Measurements from ENCODE around the gene PIGBOS1.
"Not testable (repeated sequence)": the region's sequence is repeated elsewhere in the genome, so short reads cannot be mapped to it uniquely, and the experiment has no call there.

PIGBOS1 gene

GRCh38 chr15:55319537-55320237 is 764 bp upstream of the PIGBOS1 start:
- Histone ChIP-seq H3K36me3 (ENCODE audit: control insufficient read depth, insufficient read depth, low read length) (no peaks in the 10 kb centered on the region), H3K27ac (ENCODE audit: insufficient read depth, low read length, poor library complexity, severe bottlenecking) (peak overlapping the region; percentile 98), H3K4me3 (ENCODE audit: insufficient read depth, low read depth, low read length, poor library complexity, severe bottlenecking) (peak overlapping the region; percentile 92), H3K4me1 (ENCODE audit: control insufficient read depth, insufficient read depth, low read length, poor library complexity, severe bottlenecking) (peaks cover 17% of the 10 kb centered on the region), H3K9me3 (ENCODE audit: control insufficient read depth, low read length) (no peaks in the 10 kb centered on the region), H3K27me3 (replicated peaks; ENCODE audit: control insufficient read depth, insufficient read depth, low read length, poor library complexity, severe bottlenecking) (no peaks in the 10 kb centered on the region)
- DNase-seq, result no peak

GRCh38 chr15:55302801-55303200 is 16.1 kb downstream of the PIGBOS1 start:
- not testable (repeated sequence) for H3K4me3 ChIP-seq (ENCODE audit: insufficient read depth, low read depth, low read length, poor library complexity, severe bottlenecking); H3K27me3 ChIP-seq (replicated peaks; ENCODE audit: control insufficient read depth, insufficient read depth, low read length, poor library complexity, severe bottlenecking); H3K4me1 ChIP-seq (ENCODE audit: control insufficient read depth, insufficient read depth, low read length, poor library complexity, severe bottlenecking); H3K27ac ChIP-seq (ENCODE audit: insufficient read depth, low read length, poor library complexity, severe bottlenecking); H3K9me3 ChIP-seq (ENCODE audit: control insufficient read depth, low read length); DNase-seq; H3K36me3 ChIP-seq (ENCODE audit: control insufficient read depth, insufficient read depth, low read length)

- Histone ChIP-seq H3K27me3 (replicated peaks; ENCODE audit: control insufficient read depth, insufficient read depth, low read length, poor library complexity, severe bottlenecking) (no peaks in the 10 kb centered on the region), H3K27ac (ENCODE audit: insufficient read depth, low read length, poor library complexity, severe bottlenecking) (no peak overlapping the region), H3K4me3 (ENCODE audit: insufficient read depth, low read depth, low read length, poor library complexity, severe bottlenecking) (no peak overlapping the region), H3K36me3 (ENCODE audit: control insufficient read depth, insufficient read depth, low read length) (no peaks in the 10 kb centered on the region), H3K9me3 (ENCODE audit: control insufficient read depth, low read length) (no peaks in the 10 kb centered on the region), H3K4me1 (ENCODE audit: control insufficient read depth, insufficient read depth, low read length, poor library complexity, severe bottlenecking) (no peaks in the 10 kb centered on the region)
- no peak for DNase-seq
Measured at GRCh38 chr15:55297315-55297714, 21.6 kb downstream of the PIGBOS1 start.

GRCh38 chr15:55290528-55291057 is 28.3 kb downstream of the PIGBOS1 start:
- no peaks in the 10 kb centered on the region for H3K9me3 ChIP-seq (ENCODE audit: control insufficient read depth, low read length)
- H3K36me3 ChIP-seq (ENCODE audit: control insufficient read depth, insufficient read depth, low read length), result no peaks in the 10 kb centered on the region
- H3K4me1 ChIP-seq (ENCODE audit: control insufficient read depth, insufficient read depth, low read length, poor library complexity, severe bottlenecking), result no peaks in the 10 kb centered on the region
- H3K27ac ChIP-seq (ENCODE audit: insufficient read depth, low read length, poor library complexity, severe bottlenecking), result peak overlapping the region; percentile 97
- peak; percentile 65 to 75 (median 69) for DNase-seq
- H3K4me3 ChIP-seq (ENCODE audit: insufficient read depth, low read depth, low read length, poor library complexity, severe bottlenecking), result peak overlapping the region; percentile 93
- H3K27me3 ChIP-seq (replicated peaks; ENCODE audit: control insufficient read depth, insufficient read depth, low read length, poor library complexity, severe bottlenecking), result no peaks in the 10 kb centered on the region

GRCh38 chr15:55289746-55290527 is 29.0 kb downstream of the PIGBOS1 start, which contains the start of gene RAB27A:
TSS of gene RAB27A (minus strand) at chr15:55289813. CDS start at chr15:55234934, 54,879 bp downstream.
- Histone ChIP-seq H3K4me1 (ENCODE audit: control insufficient read depth, insufficient read depth, low read length, poor library complexity, severe bottlenecking) (no peaks in the 10 kb centered on the region), H3K36me3 (ENCODE audit: control insufficient read depth, insufficient read depth, low read length) (no peaks in the 10 kb centered on the region), H3K9me3 (ENCODE audit: control insufficient read depth, low read length) (no peaks in the 10 kb centered on the region), H3K4me3 (ENCODE audit: insufficient read depth, low read depth, low read length, poor library complexity, severe bottlenecking) (peak within 1 kb of the TSS; percentile 93), H3K27me3 (replicated peaks; ENCODE audit: control insufficient read depth, insufficient read depth, low read length, poor library complexity, severe bottlenecking) (no peaks in the 10 kb centered on the region), H3K27ac (ENCODE audit: insufficient read depth, low read length, poor library complexity, severe bottlenecking) (peak within 1 kb of the TSS; percentile 97)
- peak; percentile 66 to 73 (median 70) for DNase-seq

GRCh38 chr15:55289011-55289745 is 29.7 kb downstream of the PIGBOS1 start:
- Histone ChIP-seq H3K27me3 (replicated peaks; ENCODE audit: control insufficient read depth, insufficient read depth, low read length, poor library complexity, severe bottlenecking) (no peaks in the 10 kb centered on the region), H3K4me3 (ENCODE audit: insufficient read depth, low read depth, low read length, poor library complexity, severe bottlenecking) (peak overlapping the region; percentile 93), H3K4me1 (ENCODE audit: control insufficient read depth, insufficient read depth, low read length, poor library complexity, severe bottlenecking) (peaks cover 5% of the 10 kb centered on the region), H3K9me3 (ENCODE audit: control insufficient read depth, low read length) (no peaks in the 10 kb centered on the region), H3K36me3 (ENCODE audit: control insufficient read depth, insufficient read depth, low read length) (no peaks in the 10 kb centered on the region), H3K27ac (ENCODE audit: insufficient read depth, low read length, poor library complexity, severe bottlenecking) (peak overlapping the region; percentile 97)
- DNase-seq, result peak; percentile 8 to 23 (median 9)

- Histone ChIP-seq H3K27ac (ENCODE audit: insufficient read depth, low read length, poor library complexity, severe bottlenecking) (peak overlapping the region; percentile 97), H3K27me3 (replicated peaks; ENCODE audit: control insufficient read depth, insufficient read depth, low read length, poor library complexity, severe bottlenecking) (no peaks in the 10 kb centered on the region), H3K4me1 (ENCODE audit: control insufficient read depth, insufficient read depth, low read length, poor library complexity, severe bottlenecking) (peaks cover 12% of the 10 kb centered on the region), H3K4me3 (ENCODE audit: insufficient read depth, low read depth, low read length, poor library complexity, severe bottlenecking) (no peak overlapping the region), H3K9me3 (ENCODE audit: control insufficient read depth, low read length) (no peaks in the 10 kb centered on the region), H3K36me3 (ENCODE audit: control insufficient read depth, insufficient read depth, low read length) (no peaks in the 10 kb centered on the region)
- no peak for DNase-seq
Measured at GRCh38 chr15:55288006-55288717, 30.8 kb downstream of the PIGBOS1 start.

- not testable (repeated sequence) for H3K27me3 ChIP-seq (replicated peaks; ENCODE audit: control insufficient read depth, insufficient read depth, low read length, poor library complexity, severe bottlenecking); DNase-seq; H3K9me3 ChIP-seq (ENCODE audit: control insufficient read depth, low read length); H3K36me3 ChIP-seq (ENCODE audit: control insufficient read depth, insufficient read depth, low read length); H3K4me3 ChIP-seq (ENCODE audit: insufficient read depth, low read depth, low read length, poor library complexity, severe bottlenecking)
- H3K27ac ChIP-seq (ENCODE audit: insufficient read depth, low read length, poor library complexity, severe bottlenecking), result peak overlapping the region; percentile 14
- peaks cover 28% of the 10 kb centered on the region for H3K4me1 ChIP-seq (ENCODE audit: control insufficient read depth, insufficient read depth, low read length, poor library complexity, severe bottlenecking)
Measured at GRCh38 chr15:55286442-55287189, 32.3 kb downstream of the PIGBOS1 start.

GRCh38 chr15:55284426-55284825 is 34.5 kb downstream of the PIGBOS1 start:
- peak overlapping the region; percentile 64 for H3K27ac ChIP-seq (ENCODE audit: insufficient read depth, low read length, poor library complexity, severe bottlenecking)
- peaks cover 38% of the 10 kb centered on the region for H3K4me1 ChIP-seq (ENCODE audit: control insufficient read depth, insufficient read depth, low read length, poor library complexity, severe bottlenecking)
- no peaks in the 10 kb centered on the region for H3K36me3 ChIP-seq (ENCODE audit: control insufficient read depth, insufficient read depth, low read length)
- no peak for DNase-seq
- H3K4me3 ChIP-seq (ENCODE audit: insufficient read depth, low read depth, low read length, poor library complexity, severe bottlenecking), result no peak overlapping the region
- no peaks in the 10 kb centered on the region for H3K27me3 ChIP-seq (replicated peaks; ENCODE audit: control insufficient read depth, insufficient read depth, low read length, poor library complexity, severe bottlenecking)
- no peaks in the 10 kb centered on the region for H3K9me3 ChIP-seq (ENCODE audit: control insufficient read depth, low read length)

All from effector memory CD4-positive, alpha-beta T cell (primary cell).